ENCODE data around the gene C1orf226.

GRCh38 chr1:162385702-162386101 is 4.2 kb downstream of the C1orf226 start:
- TF ChIP-seq CTCF (IDR thresholded peaks at IDR 0.05) (no peak), ZFX (IDR thresholded peaks at IDR 0.05; ENCODE audit: borderline replicate concordance) (no peak)

All from 22Rv1 (cell line).